ENCODE data around the gene MSRB3.

- TF ChIP-seq TAF1 (IDR thresholded peaks at IDR 0.05; ENCODE audit: low read depth) = no peak
- no peak for TF ChIP-seq POLR2AphosphoS5 (IDR thresholded peaks at IDR 0.05)
Measured at GRCh38 chr12:65432114-65432513, 153.6 kb downstream of the MSRB3 start.
